Heart right ventricle (tissue), 16 donors: Measurements from ENCODE around the gene MFSD11. TPM values are rescaled to one million over a fixed set of nuclear protein-coding genes. Genes with fewer than 3 reads are reported as not detected.

Experiments used
- ATAC-seq, 8 donors: fragments of 200-7000 bp; cut with Tn5 transposase; one replicate each; pipeline ENCODE4 v1.9.1; 2020; ENCODE audit warnings: mild to moderate bottlenecking in 8 of 8, moderate library complexity in 8 of 8, moderate number of reproducible peaks in 1 of 8
- DNase-seq, 2 donors: peaks; one replicate each; pipeline ENCODE4 v3.0.0-alpha.2; 2020
- H3K27ac ChIP-seq, 10 donors: fragments of 200-600 bp; sonication (generic) in 2 of 10; one replicate each; pipeline versions ENCODE4 v1.5.0 to v1.8.0; 2020 to 2022; ENCODE audit warnings: mild to moderate bottlenecking in 3 of 10
- H3K27me3 ChIP-seq, 7 donors: fragments of 200-600 bp; one replicate each; pipeline ENCODE4 v1.8.0; 2021 to 2022; ENCODE audit warnings: mild to moderate bottlenecking in 2 of 7
- H3K36me3 ChIP-seq, 9 donors: fragments of 200-600 bp; sonication (generic) in 1 of 9; one replicate each; pipeline versions ENCODE4 v1.5.0 to v1.8.0; 2020 to 2022; ENCODE audit warnings: mild to moderate bottlenecking in 2 of 9
- H3K4me1 ChIP-seq, 9 donors: fragments of 200-600 bp; sonication (generic) in 1 of 9; one replicate each; pipeline versions ENCODE4 v1.5.0 to v1.8.0; 2020 to 2022; ENCODE audit warnings: mild to moderate bottlenecking in 4 of 9
- H3K4me3 ChIP-seq, 10 donors: fragments of 200-600 bp; sonication (generic) in 2 of 10; one replicate each; pipeline versions ENCODE4 v1.5.0 to v1.8.0; 2020 to 2022; ENCODE audit warnings: mild to moderate bottlenecking in 7 of 10, moderate library complexity in 2 of 10
- H3K9me3 ChIP-seq, 11 donors: fragments of 200-600 bp in 10 of 11; sonication (generic) in 2 of 11; one replicate each; pipeline versions ENCODE4 v1.5.0 to v1.8.0; 2013 to 2022; ENCODE audit warnings: mild to moderate bottlenecking in 2 of 11, control low read depth in 1 of 11, moderate library complexity in 1 of 11
- WGBS, 2 donors: extraction: QIAGEN DNeasy Blood & Tissue Kit; methylation state at CpG; one replicate each; pipeline ENCODE4 v1.1.7; 2013; ENCODE audit warnings: inconsistent platforms in 1 of 2; 5-methylcytosine and 5-hydroxymethylcytosine counted together
- intact Hi-C, 10 donors: fragments of 100-400 bp; cut with DNase I; formaldehyde crosslinking; loops; one replicate each; pipeline versions ENCODE4 v1.11.1 to v1.14.2; 2022
- long read RNA-seq, 3 donors: library from polyadenylated mRNA; unstranded; transcript quantifications; one replicate each; pipeline ENCODE4 v2.0.0, GENCODE V29; 2020 to 2021
- polyA plus RNA-seq, 2 donors: library from polyadenylated mRNA; stranded (reverse); fragments of 200-250 nt; gene quantifications; one replicate each; pipeline ENCODE4 v1.2.3, GENCODE V29; 2013
- total RNA-seq, 10 donors: library from RNA; stranded (reverse); fragmentation: NEBNext Ultra II Directional in 3 of 10; extraction: Animal tissue kit (Norgen Biotek cat#: 25700) in 3 of 10; gene quantifications; one replicate each; pipeline versions ENCODE4 v1.2.1 to v1.2.4, GENCODE V29; 2021 to 2023
- TF ChIP-seq, protein P1 (sequence below), 9 donors: fragments of 200-600 bp; sonication (generic) in 2 of 9; IDR thresholded peaks; one replicate each; pipeline versions ENCODE4 v1.5.0 to v1.8.0; 2021 to 2022; ENCODE audit warnings: antibody characterized with exemption in 9 of 9, mild to moderate bottlenecking in 5 of 9, moderate library complexity in 1 of 9
- donor health status: Arrhythmogenic right ventricular cardiomyopathy.
- donor health status: ischemic (EF 13 %, LVEDD 7.1; RV severe dilation, severe dysfunction).
- donor health status: healthy with polysubstance abuse.
- donor health status: DM: no; HTN: yes; CAD: no.
- donor health status: DM: no; HTN: no; CAD: no.
- donor health status: ischemic (EF 25% LVEDD 6.9; RV normal size, moderate dysfunction).
- donor health status: ischemic (EF 25% LVEDD 5.7; RV mildly dilated, moderate dysfunction).
- donor health status: healthy.
- donor health status: DM: yes; HTN: yes; CAD: no.
- donor health status: Ischemic cardiomyopathy.
- donor health status: ischemic (EF 35%, LVEDD 5.7; RV mildly dilated, moderate dysfunction).
- donor health status: nonischemic (EF 11% LVEDD 7.7; RV severe dilation, severe dysfunction).
- donor health status: DM: yes; HTN: yes; CAD: no.
- donor health status: PGD.
- donor health status: ischemic (EF 29% LVEDD 5.4; RV normal size, mild dysfunction).
- donor health status: nonischemic (EF 23%, LVEDD 6.1; RV moderate dilation, normal function).

The MFSD11 gene
- 10 to 100 TPM; 25.1 to 34.4 (median 29.6) TPM for total RNA-seq
- polyA plus RNA-seq, result 10 to 100 TPM in 1 of 2 donors, 1 to 10 TPM in 1; 9.2 to 23.2 TPM
- long read RNA-seq, donor 1, transcript MFSD11-217 (14 exons, 1,891 nt), result minor isoform, 5 of 24 reads
- long read RNA-seq, donor 1, transcript MFSD11-211 (13 exons, 3,612 nt), result major isoform, 7 of 24 reads
- long read RNA-seq, donor 1, partial matches to known transcripts, result 0 of 24 reads
- long read RNA-seq, donor 1, other reads (novel, unspliced or antisense), result 11 of 24 reads
- long read RNA-seq, donor 2, transcript MFSD11-211 (13 exons, 3,612 nt), result major isoform, 28 of 74 reads
- long read RNA-seq, donor 2, transcript MFSD11-217 (14 exons, 1,891 nt), result minor isoform, 17 of 74 reads
- long read RNA-seq, donor 2, partial matches to known transcripts, result 10 of 74 reads
- long read RNA-seq, donor 2, other reads (novel, unspliced or antisense), result 16 of 74 reads
- long read RNA-seq, donor 3, transcript MFSD11-211 (13 exons, 3,612 nt), result major isoform, 36 of 75 reads
- long read RNA-seq, donor 3, transcript MFSD11-217 (14 exons, 1,891 nt), result minor isoform, 15 of 75 reads
- long read RNA-seq, donor 3, partial matches to known transcripts, result 2 of 75 reads
- long read RNA-seq, donor 3, other reads (novel, unspliced or antisense), result 15 of 75 reads

GRCh38 chr17:76737676-76738467, at the start of gene MFSD11:
TSS of gene MFSD11 (plus strand) at chr17:76738119. CDS start at chr17:76738353, 234 bp downstream.
- WGBS, 2 donors, result 0 to 1% methylated on average over 56 to 57 of the region's 57 CpGs
- Histone ChIP-seq H3K9me3 (no peaks in the 10 kb centered on the region), H3K36me3 (peaks cover 0 to 58% (median 36%) of the 10 kb centered on the region in 9 donors), H3K27me3 (no peaks in the 10 kb centered on the region), H3K4me1 (peaks cover 11 to 72% (median 57%) of the 10 kb centered on the region in 9 donors), H3K4me3 (peak within 1 kb of the TSS; percentile 84 to 98 (median 94)), H3K27ac (peak within 1 kb of the TSS; percentile 95 to 99 (median 99))
- DNase-seq (peak; percentile 92 to 93), ATAC-seq (peak; percentile 80 to 91 (median 88))
- intact Hi-C loops, result no loop called here
- TF ChIP-seq, protein P1, sequence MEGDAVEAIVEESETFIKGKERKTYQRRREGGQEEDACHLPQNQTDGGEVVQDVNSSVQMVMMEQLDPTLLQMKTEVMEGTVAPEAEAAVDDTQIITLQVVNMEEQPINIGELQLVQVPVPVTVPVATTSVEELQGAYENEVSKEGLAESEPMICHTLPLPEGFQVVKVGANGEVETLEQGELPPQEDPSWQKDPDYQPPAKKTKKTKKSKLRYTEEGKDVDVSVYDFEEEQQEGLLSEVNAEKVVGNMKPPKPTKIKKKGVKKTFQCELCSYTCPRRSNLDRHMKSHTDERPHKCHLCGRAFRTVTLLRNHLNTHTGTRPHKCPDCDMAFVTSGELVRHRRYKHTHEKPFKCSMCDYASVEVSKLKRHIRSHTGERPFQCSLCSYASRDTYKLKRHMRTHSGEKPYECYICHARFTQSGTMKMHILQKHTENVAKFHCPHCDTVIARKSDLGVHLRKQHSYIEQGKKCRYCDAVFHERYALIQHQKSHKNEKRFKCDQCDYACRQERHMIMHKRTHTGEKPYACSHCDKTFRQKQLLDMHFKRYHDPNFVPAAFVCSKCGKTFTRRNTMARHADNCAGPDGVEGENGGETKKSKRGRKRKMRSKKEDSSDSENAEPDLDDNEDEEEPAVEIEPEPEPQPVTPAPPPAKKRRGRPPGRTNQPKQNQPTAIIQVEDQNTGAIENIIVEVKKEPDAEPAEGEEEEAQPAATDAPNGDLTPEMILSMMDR (IDR thresholded peaks at IDR 0.05), result no peak

- TF ChIP-seq, protein P1 (IDR thresholded peaks at IDR 0.05), result peak in 3 of 9 donors; percentile 18 to 29 (median 23)
- DNase-seq (peak in 1 of 2 donors; percentile 64), ATAC-seq (peak; percentile 5 to 35 (median 24))
- intact Hi-C loops, result loop anchor here in 1 of 10 donors (2.0 kb wide), 1 partner anchor 21 kb away; no protein-coding TSS in a partner anchor
- peak overlapping the region in 3 of 10 donors; percentile 4 to 16 (median 13) for H3K4me3 ChIP-seq
- peak overlapping the region; percentile 87 to 99 (median 94) for H3K27ac ChIP-seq
- H3K27me3 ChIP-seq, result no peaks in the 10 kb centered on the region
- peaks cover 49 to 100% (median 96%) of the 10 kb centered on the region in 9 donors for H3K4me1 ChIP-seq
- peaks cover 0 to 37% (median 9%) of the 10 kb centered on the region in 9 donors for H3K36me3 ChIP-seq
- 24 to 32% methylated on average over 11 of the region's 11 CpGs for WGBS, 2 donors
- no peaks in the 10 kb centered on the region for H3K9me3 ChIP-seq
These were observed 49.7 kb upstream of the MFSD11 start for GRCh38 chr17:76688165-76688622.

GRCh38 chr17:76689859-76690258, 48.1 kb upstream of the MFSD11 start:
- Histone ChIP-seq H3K4me3 (no peak overlapping the region), H3K4me1 (peaks cover 37 to 100% (median 96%) of the 10 kb centered on the region in 9 donors), H3K9me3 (no peaks in the 10 kb centered on the region), H3K27me3 (no peaks in the 10 kb centered on the region), H3K27ac (peak overlapping the region; percentile 87 to 99 (median 94)), H3K36me3 (peaks cover 0 to 23% (median under 1%) of the 10 kb centered on the region in 9 donors)
- ATAC-seq, result no peak
- DNase-seq, result no peak
- 75 to 76% methylated on average over 11 of the region's 11 CpGs for WGBS, 2 donors
- intact Hi-C loops, result loop anchor here in 1 of 10 donors (2.0 kb wide), 1 partner anchor 19 kb away; no protein-coding TSS in a partner anchor
- TF ChIP-seq, protein P1 (IDR thresholded peaks at IDR 0.05), result no peak
